ENCODE data around the gene CGN.

The CGN gene

GRCh38 chr1:151583796-151584195, 72.6 kb downstream of the CGN start:
- no peak overlapping the region for H3K4me3 ChIP-seq (ENCODE audit: low read depth, low read length)
- no peak for TF ChIP-seq CTCF (IDR thresholded peaks at IDR 0.05; ENCODE audit: borderline replicate concordance, insufficient read depth, low read depth, low read length)

DNA sequence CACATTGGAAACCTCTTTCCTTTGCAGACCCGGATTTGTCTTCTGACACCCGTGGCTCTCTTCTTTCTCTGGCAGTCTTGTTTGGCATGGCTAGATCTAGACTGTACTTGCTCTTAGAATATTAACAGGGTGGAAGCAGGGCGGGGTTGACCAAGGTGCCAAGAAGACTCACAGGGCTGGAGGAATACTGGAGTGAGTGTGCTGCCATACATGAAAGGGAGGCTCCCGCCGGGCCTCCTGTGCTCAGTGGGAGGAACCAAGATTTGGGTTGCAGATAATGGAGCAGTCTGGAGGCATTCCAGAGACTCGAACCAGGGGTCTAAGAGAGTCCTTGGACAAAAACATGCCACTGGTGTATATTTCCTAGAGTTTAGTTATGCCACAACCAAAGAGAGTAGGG, 73.1 kb downstream of the CGN start:
- no peak for TF ChIP-seq CTCF (IDR thresholded peaks at IDR 0.05; ENCODE audit: borderline replicate concordance, insufficient read depth, low read depth, low read length)
- H3K4me3 ChIP-seq (ENCODE audit: low read depth, low read length), result no peak overlapping the region

DNA sequence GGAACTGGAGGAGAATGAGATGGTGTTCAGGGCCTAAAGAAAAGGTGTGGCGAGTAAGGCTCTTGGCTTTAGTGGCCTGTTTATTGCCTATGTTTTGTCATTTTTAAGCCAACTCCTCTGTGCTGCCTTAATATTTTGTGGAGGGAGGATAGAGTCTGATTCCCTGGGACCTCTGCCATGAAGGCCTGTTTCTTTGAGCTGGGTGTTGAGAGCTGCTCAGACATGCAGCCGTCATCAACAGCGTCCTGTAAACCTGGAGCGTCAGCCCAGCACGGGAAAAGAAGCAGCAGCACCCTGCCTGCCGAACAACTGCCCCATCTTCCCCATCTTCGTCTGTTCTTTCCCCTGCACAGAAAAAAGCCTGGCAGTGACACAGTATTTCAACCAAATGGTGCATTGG, 73.6 kb downstream of the CGN start:
- TF ChIP-seq CTCF (IDR thresholded peaks at IDR 0.05; ENCODE audit: borderline replicate concordance, insufficient read depth, low read depth, low read length), result no peak
- H3K4me3 ChIP-seq (ENCODE audit: low read depth, low read length), result no peak overlapping the region

GRCh38 chr1:151585622-151586021, 74.4 kb downstream of the CGN start:
- TF ChIP-seq CTCF (IDR thresholded peaks at IDR 0.05; ENCODE audit: borderline replicate concordance, insufficient read depth, low read depth, low read length), result no peak
- no peak overlapping the region for H3K4me3 ChIP-seq (ENCODE audit: low read depth, low read length)

Measured in GM12875 (cell line).